SH-SY5Y (cell line): Measurements from ENCODE around the gene GPR15LG.

Experiments
- GATA2 ChIP-seq: IDR thresholded peaks from 2 replicates; pipeline ENCODE4 v1.6.1; 2011; ENCODE audit warnings: mild to moderate bottlenecking, low read depth, low read length
- GATA3 ChIP-seq: IDR thresholded peaks from 2 replicates; pipeline ENCODE4 v1.6.1; 2011; ENCODE audit warnings: low read depth, mild to moderate bottlenecking, low read length, moderate library complexity

GRCh38 chr10:84190621-84191020, 17.0 kb downstream of the GPR15LG start:
- TF ChIP-seq GATA3 (no peak), GATA2 (no peak)
